NCI-H187 (cell line): ENCODE results near the gene MRTFA.
"Not testable (repeated sequence)": the region's sequence is repeated elsewhere in the genome, so short reads cannot be mapped to it uniquely, and the experiment has no call there.

Source experiments
- DNase-seq, 2 experiments: peaks; one replicate each; lab custom pipeline; 2025; lab: John Stamatoyannopoulos, UW

Gene MRTFA

GRCh38 chr22:40627612-40628011 lies 8.9 kb downstream of the MRTFA start:
- DNase-seq = no peak

- DNase-seq = no peak
Measured at GRCh38 chr22:40626851-40627250, 9.7 kb downstream of the MRTFA start.

DNA sequence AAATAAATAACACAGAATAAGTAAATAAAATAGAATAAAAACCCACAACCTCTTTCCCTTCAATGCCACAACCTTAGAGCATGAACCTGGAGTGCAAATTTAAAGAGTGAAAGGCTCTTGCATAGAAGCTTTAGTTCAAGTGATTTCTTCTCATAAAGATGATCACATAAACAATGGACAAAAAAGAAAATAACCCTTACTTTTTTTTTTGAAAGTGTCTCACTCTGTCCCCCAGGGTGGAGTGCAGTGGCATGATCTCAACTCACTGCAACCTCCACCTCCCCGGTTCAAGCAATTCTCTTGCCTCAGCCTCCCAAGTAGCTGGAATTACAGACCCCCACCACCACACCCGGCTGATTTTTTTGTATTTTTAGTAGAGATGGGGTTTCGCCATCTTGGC lies 10.7 kb downstream of the MRTFA start:
- DNase-seq = not testable (repeated sequence)

DNA sequence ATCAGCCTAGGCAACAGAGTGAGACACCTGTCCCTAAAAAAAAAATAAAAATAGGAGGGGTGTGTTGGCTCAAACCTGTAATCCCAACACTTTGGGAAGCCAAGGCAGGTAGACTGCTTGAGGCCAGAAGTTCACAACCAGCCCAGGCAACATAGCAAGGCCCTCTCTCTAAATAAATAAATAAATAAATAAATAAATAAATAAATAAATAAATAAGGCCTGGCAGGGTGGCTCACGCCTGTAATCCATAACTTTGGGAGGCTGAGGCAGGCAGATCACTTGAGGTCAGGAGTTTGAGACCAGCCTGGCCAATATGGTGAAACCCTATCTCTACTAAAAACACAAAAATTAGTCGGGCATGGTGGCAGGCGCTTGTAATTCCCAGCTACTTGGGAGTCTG lies 11.2 kb downstream of the MRTFA start:
- DNase-seq = not testable (repeated sequence)

DNA sequence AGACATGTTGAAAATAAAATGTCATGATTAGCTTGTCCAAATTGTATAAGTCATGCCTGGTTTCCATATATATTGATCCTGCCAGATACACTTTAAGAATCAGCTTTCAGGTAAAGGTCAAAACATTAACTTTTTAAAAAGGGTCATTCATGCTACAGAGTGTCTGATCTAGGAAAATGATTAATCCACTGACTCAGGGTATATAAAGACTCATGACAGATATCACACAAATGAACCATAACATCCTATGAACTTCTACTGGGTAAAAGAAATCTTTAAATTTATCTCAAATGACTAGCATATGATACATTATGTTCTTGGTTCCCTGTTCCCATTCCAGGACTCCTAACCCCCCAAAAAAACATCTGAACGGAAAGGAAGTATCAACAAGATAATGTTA lies 11.7 kb downstream of the MRTFA start:
- DNase-seq = no peak

- DNase-seq = no peak
Measured at GRCh38 chr22:40621309-40622151, 15.0 kb downstream of the MRTFA start.

DNA sequence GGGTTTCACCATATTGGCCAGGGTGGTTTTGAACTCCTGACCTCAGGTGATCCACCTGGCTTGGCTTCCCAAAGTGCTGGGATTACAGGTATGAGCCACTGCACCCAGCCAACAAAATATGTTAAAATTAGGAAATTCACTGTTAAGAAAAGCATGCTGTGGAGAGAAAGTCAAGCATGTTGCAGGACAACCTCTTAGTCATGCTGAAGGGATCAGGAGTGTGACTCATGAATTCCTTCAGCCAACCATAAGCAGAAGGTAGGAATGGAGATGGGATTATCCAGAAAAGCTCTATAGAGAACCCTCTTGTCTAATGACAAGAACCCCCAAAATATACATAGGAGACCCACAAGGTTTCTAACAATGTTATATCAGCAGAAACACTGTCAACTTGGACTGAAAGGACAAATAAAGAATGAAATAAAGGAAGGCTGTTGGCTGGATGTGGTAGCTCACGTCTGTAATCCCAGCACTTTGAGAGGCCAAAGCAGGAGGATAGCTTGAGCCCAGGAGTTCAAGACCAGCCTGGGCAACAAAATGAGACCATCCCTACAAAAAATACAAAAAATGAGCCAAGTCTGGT lies 16.0 kb downstream of the MRTFA start:
- no peak for DNase-seq

GRCh38 chr22:40618400-40618799 lies 18.1 kb downstream of the MRTFA start:
- DNase-seq = no peak

DNA sequence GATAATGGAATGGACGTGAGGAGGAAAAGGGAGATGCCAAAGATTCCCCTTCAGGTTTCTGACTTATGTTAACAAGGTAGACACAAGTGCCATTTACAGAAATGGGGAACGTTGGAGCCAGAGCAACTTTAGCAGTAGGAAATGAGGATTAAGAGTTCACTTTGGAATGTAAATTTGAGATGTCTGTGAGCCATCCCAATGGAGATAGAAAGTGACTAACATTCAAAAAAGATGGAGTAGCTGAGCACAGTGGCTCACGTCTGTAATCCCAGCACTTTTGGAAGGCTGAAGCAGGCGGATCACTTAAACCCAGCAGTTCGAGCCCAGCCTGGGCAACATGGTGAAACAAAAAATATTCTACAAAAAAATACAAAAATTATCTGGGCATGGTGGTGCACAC lies 19.9 kb downstream of the MRTFA start:
- no peak for DNase-seq

DNA sequence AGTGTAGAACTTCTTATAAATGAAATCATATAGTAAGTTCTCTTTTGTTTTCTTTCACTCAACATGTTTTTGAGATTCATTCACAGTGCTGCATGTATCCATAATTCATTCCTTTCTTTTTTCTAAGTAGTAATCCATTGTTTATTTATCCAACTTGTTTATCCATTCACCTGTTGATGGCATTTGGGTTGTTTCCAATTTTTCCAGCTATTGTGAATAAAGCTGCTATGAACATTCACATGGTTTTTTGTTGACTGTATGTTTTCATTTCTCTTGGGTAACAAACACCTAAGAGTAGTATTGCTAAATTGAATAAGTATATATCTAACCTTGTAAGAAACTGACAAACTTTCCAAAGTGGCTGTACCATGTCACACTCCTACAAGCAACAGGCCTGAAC lies 23.5 kb downstream of the MRTFA start:
- no peak for DNase-seq

- no peak for DNase-seq
Measured at GRCh38 chr22:40612291-40612751, 24.2 kb downstream of the MRTFA start.

DNA sequence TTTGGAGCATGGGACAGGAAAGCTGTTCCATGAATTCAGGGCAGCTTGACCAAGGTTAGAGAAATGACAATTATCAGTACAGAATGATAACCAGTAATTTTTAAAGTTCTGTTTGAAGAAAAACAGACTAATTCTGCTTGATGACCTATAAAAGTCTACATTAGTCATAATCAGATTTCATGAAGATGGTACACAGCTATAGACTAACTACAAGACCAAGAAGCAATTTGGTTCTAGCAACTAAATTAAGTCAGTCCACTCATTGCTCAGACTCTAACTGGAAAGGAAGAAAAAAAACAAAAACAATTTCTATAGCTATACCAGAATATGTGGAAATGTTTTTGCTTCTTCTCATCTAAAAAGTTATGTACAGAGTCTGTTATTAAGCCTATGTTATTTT lies 24.9 kb downstream of the MRTFA start:
- DNase-seq = no peak

- no peak for DNase-seq
Measured at GRCh38 chr22:40610329-40610850, 26.1 kb downstream of the MRTFA start.

DNA sequence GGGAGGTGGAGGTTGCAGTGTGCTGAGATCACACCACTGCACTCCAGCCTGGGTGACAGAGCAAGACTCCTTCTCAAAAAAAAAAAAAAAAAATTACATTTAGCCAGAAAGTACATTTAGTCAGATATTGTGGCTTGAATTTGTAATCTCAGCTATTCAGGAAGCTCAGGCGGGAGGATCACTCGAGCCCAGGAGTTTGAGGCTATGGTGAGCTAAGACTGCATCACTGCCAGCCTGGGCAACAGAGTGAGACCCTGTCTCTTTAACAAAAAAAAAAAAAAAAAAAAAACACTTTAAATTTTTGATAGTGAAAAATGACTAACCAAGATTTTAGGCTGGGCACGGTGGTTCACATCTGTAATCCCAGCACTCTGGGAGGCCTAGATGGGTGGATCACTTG lies 27.3 kb downstream of the MRTFA start:
- DNase-seq = no peak

DNA sequence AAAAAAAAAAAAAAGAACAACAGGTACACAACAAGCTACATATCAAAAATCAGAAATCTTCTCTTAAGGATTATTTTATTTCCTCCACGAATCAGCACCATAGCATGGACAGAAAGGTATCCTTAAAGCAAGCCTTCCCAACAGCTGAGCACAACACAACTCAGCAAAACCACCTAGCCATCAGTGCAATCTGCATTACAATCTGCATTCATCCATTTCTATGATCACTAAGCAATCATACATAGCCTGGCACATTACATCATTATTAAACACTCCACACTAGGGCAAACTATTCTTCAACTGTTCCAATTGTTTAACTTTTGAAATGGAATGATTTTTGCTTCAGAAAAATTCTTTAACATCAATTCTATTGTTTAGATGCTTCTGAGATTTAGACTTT lies 29.0 kb downstream of the MRTFA start:
- DNase-seq = no peak

DNA sequence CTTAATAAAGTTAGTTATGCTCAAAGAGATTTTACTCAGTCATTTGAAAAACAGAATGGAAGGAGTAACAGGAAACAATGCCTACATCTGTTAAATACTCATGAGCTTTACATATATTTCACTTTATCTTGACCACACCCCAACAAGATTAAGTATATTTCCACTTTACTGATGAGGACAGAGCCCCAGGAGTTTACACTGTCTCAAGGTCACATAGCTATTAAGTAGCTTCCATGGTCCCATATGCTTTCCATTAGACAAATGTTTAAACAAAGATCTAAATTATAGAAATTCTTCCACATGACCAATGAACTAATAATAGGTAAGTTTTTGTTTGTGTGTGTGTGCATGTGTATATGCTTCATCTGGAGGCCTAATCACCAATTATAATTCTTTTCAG lies 30.2 kb downstream of the MRTFA start:
- no peak for DNase-seq

DNA sequence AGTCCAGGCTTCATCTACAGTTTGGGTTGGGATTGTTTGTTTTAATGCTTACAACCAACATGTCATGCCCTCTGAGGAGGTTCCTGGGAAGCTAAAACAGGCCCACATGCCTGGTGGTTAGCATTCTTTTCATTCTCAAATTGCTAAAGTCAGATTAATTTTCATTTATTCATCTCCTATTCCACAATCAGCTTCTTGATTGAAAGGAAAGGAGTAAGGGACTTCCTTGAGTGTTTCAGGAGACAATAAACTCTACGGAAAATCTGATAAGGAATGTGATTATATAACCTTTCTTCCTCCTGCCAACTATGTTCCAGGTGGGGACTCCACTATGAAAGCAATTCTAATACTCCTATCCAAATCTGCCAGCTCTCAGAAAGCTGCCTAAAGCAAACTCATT lies 30.8 kb downstream of the MRTFA start:
- DNase-seq = no peak

DNA sequence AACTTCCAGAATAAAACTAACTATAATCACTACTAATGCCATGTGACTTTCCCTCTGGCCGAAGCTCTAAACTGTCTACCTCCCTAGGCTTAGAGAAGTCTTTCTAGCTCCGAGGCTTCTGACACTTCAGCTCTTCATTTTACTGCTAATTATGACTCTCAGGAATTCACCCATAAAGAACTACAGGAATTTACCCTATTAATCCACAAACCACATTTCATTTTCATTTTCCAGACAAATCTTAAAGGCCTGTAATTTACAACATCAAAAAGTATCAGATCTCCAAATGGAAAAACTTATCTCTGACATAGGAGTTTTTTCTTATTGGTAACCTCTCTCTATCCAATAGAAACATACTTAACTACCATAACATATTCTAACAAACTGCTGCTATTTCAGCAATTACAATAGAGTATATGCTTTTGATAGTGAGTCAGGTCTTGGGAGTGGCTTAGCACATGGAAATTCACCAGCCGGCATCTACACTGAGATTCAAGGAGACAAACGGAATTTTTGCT lies 33.4 kb downstream of the MRTFA start:
- no peak for DNase-seq

DNA sequence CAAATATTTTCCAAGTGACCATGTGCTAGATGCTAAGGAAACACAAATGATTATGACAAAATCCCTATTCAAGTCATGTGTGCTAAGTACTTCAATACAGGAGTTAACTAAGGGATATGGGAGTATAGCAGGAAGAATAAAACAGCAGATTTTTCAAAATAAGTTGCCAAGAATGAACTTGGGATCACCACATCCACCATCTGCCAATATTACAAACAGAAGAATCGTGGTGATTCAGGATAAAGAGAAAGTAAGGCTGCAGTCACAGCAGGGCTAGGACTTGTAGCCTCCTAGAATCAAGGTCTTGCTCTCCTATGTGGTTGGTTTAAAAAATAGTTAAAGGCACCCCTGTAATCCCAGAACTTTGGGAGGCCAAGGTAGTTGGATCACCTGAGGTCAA lies 34.3 kb downstream of the MRTFA start:
- no peak for DNase-seq

- DNase-seq = no peak
Measured at GRCh38 chr22:40599731-40600130, 36.8 kb downstream of the MRTFA start.

GRCh38 chr22:40598712-40599111 lies 37.8 kb downstream of the MRTFA start:
- DNase-seq = not testable (repeated sequence)

- DNase-seq = no peak
Measured at GRCh38 chr22:40597526-40598430, 38.7 kb downstream of the MRTFA start.
